ENCODE measurements around the gene KRT33A.

KRT33A gene

DNA sequence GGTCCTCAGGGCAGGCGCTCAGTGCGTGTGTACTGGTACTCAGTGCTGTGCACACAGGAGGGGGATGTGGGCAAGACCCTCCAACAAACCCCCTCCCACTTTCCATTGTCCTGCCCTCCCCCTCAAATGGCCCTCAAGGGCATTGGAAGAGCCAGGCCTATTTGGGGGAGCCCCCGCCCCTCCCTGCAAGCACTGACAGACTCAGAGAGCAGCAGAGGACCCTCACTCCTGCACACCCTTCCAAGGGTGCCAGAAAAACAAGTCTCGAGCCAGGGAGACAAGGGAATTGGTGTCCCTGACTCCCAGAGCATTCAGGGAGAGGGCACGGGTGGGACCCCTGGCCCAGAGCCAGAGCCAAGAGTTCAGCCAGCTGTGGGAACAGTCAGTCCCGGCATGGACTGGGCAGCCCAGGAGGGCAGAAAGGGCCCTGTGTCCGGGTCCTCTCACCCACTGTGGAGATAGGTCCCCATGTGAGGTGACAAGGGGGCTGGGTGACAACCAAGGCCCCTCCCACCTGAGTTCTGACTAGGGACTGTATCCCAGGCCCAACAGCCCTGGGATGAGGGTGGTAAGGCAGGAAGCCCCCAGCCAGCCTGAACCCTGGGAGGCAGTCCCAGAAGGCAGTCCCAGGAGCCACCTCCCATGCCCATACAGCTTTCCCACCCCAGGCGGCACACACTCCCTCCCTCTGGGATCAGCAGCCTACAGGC lies 23.1 kb downstream of the KRT33A start:
- H3K4me2 ChIP-seq (ENCODE audit: low read depth, low read length): no peak overlapping the region
- H3K4me1 ChIP-seq (ENCODE audit: low read length): no peaks in the 10 kb centered on the region
- H3K9ac ChIP-seq (ENCODE audit: low read length): no peak overlapping the region
- H3K9me3 ChIP-seq (replicated peaks; ENCODE audit: insufficient read depth, low read length): no peaks in the 10 kb centered on the region
- DNase-seq: no peak
- no peak overlapping the region for H3K4me3 ChIP-seq (ENCODE audit: low read length)
- H4K20me1 ChIP-seq (ENCODE audit: insufficient read depth, low read length): no peaks in the 10 kb centered on the region
- H3K27ac ChIP-seq (ENCODE audit: low read length): no peak overlapping the region
- no peaks in the 10 kb centered on the region for H3K36me3 ChIP-seq (replicated peaks; ENCODE audit: insufficient read depth, low read length)
- no peaks in the 10 kb centered on the region for H3F3A ChIP-seq (ENCODE audit: insufficient read depth, low read length)
- H3K79me2 ChIP-seq (ENCODE audit: low read length): no peaks in the 10 kb centered on the region
- no peak overlapping the region for H2AFZ ChIP-seq (ENCODE audit: low read length)
- no peaks in the 10 kb centered on the region for H3K9me2 ChIP-seq (replicated peaks; ENCODE audit: insufficient read depth, low read length)
- no peak for TF ChIP-seq EZH2 (optimal IDR thresholded peaks at IDR 0.05; ENCODE audit: low read depth, low read length)
- TF ChIP-seq EZH2phosphoT487 (IDR thresholded peaks at IDR 0.05; ENCODE audit: low read length): no peak
- TF ChIP-seq, protein P1, sequence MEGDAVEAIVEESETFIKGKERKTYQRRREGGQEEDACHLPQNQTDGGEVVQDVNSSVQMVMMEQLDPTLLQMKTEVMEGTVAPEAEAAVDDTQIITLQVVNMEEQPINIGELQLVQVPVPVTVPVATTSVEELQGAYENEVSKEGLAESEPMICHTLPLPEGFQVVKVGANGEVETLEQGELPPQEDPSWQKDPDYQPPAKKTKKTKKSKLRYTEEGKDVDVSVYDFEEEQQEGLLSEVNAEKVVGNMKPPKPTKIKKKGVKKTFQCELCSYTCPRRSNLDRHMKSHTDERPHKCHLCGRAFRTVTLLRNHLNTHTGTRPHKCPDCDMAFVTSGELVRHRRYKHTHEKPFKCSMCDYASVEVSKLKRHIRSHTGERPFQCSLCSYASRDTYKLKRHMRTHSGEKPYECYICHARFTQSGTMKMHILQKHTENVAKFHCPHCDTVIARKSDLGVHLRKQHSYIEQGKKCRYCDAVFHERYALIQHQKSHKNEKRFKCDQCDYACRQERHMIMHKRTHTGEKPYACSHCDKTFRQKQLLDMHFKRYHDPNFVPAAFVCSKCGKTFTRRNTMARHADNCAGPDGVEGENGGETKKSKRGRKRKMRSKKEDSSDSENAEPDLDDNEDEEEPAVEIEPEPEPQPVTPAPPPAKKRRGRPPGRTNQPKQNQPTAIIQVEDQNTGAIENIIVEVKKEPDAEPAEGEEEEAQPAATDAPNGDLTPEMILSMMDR (IDR thresholded peaks at IDR 0.05; ENCODE audit: low read length): no peak
- no peaks in the 10 kb centered on the region for H3K27me3 ChIP-seq (replicated peaks; ENCODE audit: insufficient read depth, low read length)

DNA sequence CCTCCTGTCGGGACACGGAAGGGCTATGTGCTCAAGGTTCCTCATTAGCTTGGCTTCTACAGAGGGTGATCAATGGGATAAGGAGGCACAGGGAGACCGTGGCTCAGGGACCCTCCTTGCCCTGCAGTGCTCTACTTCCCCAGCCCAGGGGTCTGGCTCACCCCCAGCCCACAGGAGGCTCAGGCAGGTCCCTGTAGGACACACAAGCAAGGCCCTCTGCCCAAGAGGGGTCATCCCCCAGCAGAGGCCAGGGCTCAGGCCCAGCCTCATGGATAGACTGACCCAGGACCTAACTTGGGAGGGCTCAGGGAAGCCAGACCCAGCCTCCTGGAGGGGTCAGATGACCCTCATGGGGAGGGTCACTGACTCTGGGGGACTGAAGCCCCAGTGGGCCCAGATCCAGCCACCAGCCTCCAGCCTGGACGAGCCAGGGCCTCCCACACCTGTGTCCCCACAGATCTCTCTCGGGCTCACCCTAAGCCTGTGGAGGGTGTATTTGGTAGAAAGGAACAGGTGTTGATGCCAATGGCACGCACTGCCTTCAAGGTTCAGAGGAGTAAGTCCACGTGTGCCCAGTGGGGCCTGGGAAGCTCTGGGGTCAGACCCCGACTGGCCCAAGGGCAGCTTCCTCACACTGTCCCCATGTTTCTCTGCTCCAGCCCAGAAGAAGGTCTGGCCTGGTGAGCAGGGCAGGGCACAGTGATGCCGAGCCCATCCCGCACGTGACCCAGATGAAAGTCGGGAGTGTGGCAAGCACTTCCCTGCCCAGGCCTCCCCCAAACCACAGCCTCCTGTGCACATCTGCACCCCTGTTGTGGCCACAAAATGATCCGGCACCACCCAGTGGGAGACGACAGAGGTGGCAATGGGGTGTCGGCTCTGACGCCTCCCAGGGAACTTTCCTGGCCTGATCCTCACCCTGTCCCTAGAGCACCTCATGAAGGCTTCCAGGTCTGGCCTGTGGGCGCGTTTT lies 24.2 kb downstream of the KRT33A start:
- Histone ChIP-seq H3K79me2 (ENCODE audit: low read length) (no peaks in the 10 kb centered on the region), H3K4me3 (ENCODE audit: low read length) (no peak overlapping the region), H3K27ac (ENCODE audit: low read length) (no peak overlapping the region), H3K36me3 (replicated peaks; ENCODE audit: insufficient read depth, low read length) (no peaks in the 10 kb centered on the region), H3K9me3 (replicated peaks; ENCODE audit: insufficient read depth, low read length) (no peaks in the 10 kb centered on the region), H2AFZ (ENCODE audit: low read length) (no peak overlapping the region), H3K4me2 (ENCODE audit: low read depth, low read length) (no peak overlapping the region), H3F3A (ENCODE audit: insufficient read depth, low read length) (no peaks in the 10 kb centered on the region), H3K4me1 (ENCODE audit: low read length) (no peaks in the 10 kb centered on the region), H4K20me1 (ENCODE audit: insufficient read depth, low read length) (no peaks in the 10 kb centered on the region), H3K27me3 (replicated peaks; ENCODE audit: insufficient read depth, low read length) (no peaks in the 10 kb centered on the region), H3K9me2 (replicated peaks; ENCODE audit: insufficient read depth, low read length) (no peaks in the 10 kb centered on the region), H3K9ac (ENCODE audit: low read length) (no peak overlapping the region)
- TF ChIP-seq, protein P1 (IDR thresholded peaks at IDR 0.05; ENCODE audit: low read length): no peak
- TF ChIP-seq EZH2 (optimal IDR thresholded peaks at IDR 0.05; ENCODE audit: low read depth, low read length) (no peak), EZH2phosphoT487 (IDR thresholded peaks at IDR 0.05; ENCODE audit: low read length) (no peak)
- no peak for DNase-seq

DNA sequence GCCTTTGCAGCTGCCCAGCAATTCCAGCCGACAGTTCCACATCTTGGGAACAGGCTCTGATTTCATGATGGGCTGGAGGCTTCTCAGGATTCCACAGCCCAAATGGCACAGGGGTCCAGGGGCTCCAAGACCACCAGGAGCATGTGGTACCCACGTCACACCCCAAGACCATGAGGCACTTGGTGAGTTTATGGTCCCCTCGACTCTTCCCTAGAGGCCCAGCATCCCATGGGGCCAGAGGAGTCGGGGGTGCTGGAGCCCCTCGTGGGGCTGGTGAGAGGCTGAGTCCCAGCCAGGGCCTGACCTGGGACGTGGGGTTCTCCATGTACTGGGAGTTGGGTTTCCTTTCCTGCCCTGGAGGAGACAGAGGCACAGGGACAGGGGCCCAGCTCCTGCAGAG lies 25.0 kb downstream of the KRT33A start:
- H3K9ac ChIP-seq (ENCODE audit: low read length): no peak overlapping the region
- TF ChIP-seq EZH2 (optimal IDR thresholded peaks at IDR 0.05; ENCODE audit: low read depth, low read length): no peak
- TF ChIP-seq, protein P1 (IDR thresholded peaks at IDR 0.05; ENCODE audit: low read length): no peak
- TF ChIP-seq EZH2phosphoT487 (IDR thresholded peaks at IDR 0.05; ENCODE audit: low read length): no peak
- no peaks in the 10 kb centered on the region for H3K9me3 ChIP-seq (replicated peaks; ENCODE audit: insufficient read depth, low read length)
- H3K36me3 ChIP-seq (replicated peaks; ENCODE audit: insufficient read depth, low read length): no peaks in the 10 kb centered on the region
- H2AFZ ChIP-seq (ENCODE audit: low read length): no peak overlapping the region
- no peaks in the 10 kb centered on the region for H3K4me1 ChIP-seq (ENCODE audit: low read length)
- DNase-seq: no peak
- H4K20me1 ChIP-seq (ENCODE audit: insufficient read depth, low read length): no peaks in the 10 kb centered on the region
- H3K27ac ChIP-seq (ENCODE audit: low read length): no peak overlapping the region
- H3K4me2 ChIP-seq (ENCODE audit: low read depth, low read length): no peak overlapping the region
- H3K79me2 ChIP-seq (ENCODE audit: low read length): no peaks in the 10 kb centered on the region
- H3K9me2 ChIP-seq (replicated peaks; ENCODE audit: insufficient read depth, low read length): no peaks in the 10 kb centered on the region
- no peaks in the 10 kb centered on the region for H3K27me3 ChIP-seq (replicated peaks; ENCODE audit: insufficient read depth, low read length)
- H3K4me3 ChIP-seq (ENCODE audit: low read length): no peak overlapping the region
- no peaks in the 10 kb centered on the region for H3F3A ChIP-seq (ENCODE audit: insufficient read depth, low read length)

All from MM.1S (cell line).